GM21723 (cell line): Measurements from ENCODE around the gene SEC11A.

Experiments
- ATAC-seq: cut with Tn5 transposase; IDR thresholded peaks from one replicate; pipeline ENCODE4 v1.9.1; 2021; ENCODE audit warnings: mild to moderate bottlenecking, moderate library complexity; ENCODE audit not compliant: unreplicated experiment

The SEC11A gene

GRCh38 chr15:84740691-84741090 lies 24.8 kb upstream of the SEC11A start:
- ATAC-seq = no peak

GRCh38 chr15:84737005-84737404 lies 21.1 kb upstream of the SEC11A start:
- ATAC-seq = no peak

- ATAC-seq = peak; percentile 62
Measured at GRCh38 chr15:84736375-84736774, 20.4 kb upstream of the SEC11A start.

GRCh38 chr15:84735480-84736061 lies 19.6 kb upstream of the SEC11A start:
- peak; percentile 41 for ATAC-seq

GRCh38 chr15:84734794-84735479 lies 19.0 kb upstream of the SEC11A start:
- ATAC-seq = peak; percentile 73

GRCh38 chr15:84731774-84732173 lies 15.8 kb upstream of the SEC11A start:
- no peak for ATAC-seq

GRCh38 chr15:84727429-84727828 lies 11.5 kb upstream of the SEC11A start:
- no peak for ATAC-seq

GRCh38 chr15:84725001-84725491 lies 9.1 kb upstream of the SEC11A start:
- ATAC-seq = peak; percentile 56

- ATAC-seq = no peak
Measured at GRCh38 chr15:84722628-84723027, 6.7 kb upstream of the SEC11A start.

GRCh38 chr15:84721371-84721770 lies 5.4 kb upstream of the SEC11A start:
- no peak for ATAC-seq

GRCh38 chr15:84715441-84716035 lies 401 bp downstream of the SEC11A start:
- peak; percentile 9 for ATAC-seq

GRCh38 chr15:84714821-84715220 lies 1.1 kb downstream of the SEC11A start:
- ATAC-seq = no peak

GRCh38 chr15:84714372-84714771 lies 1.6 kb downstream of the SEC11A start:
- ATAC-seq = no peak

GRCh38 chr15:84703808-84704207 lies 12.1 kb downstream of the SEC11A start:
- no peak for ATAC-seq

GRCh38 chr15:84702961-84703482 lies 12.9 kb downstream of the SEC11A start:
- ATAC-seq = no peak

- ATAC-seq = no peak
Measured at GRCh38 chr15:84699538-84700191, 16.3 kb downstream of the SEC11A start.

GRCh38 chr15:84697236-84697990 lies 18.5 kb downstream of the SEC11A start:
- no peak for ATAC-seq

GRCh38 chr15:84696757-84697156 lies 19.2 kb downstream of the SEC11A start:
- ATAC-seq = no peak

GRCh38 chr15:84690342-84690741 lies 25.6 kb downstream of the SEC11A start:
- no peak for ATAC-seq

GRCh38 chr15:84689858-84690257 lies 26.1 kb downstream of the SEC11A start:
- no peak for ATAC-seq

GRCh38 chr15:84686446-84686845 lies 29.5 kb downstream of the SEC11A start:
- ATAC-seq = peak; percentile 46
